Small intestine (tissue), 7 donors: ENCODE measurements around the gene INPP5K. TPM values are rescaled to one million over a fixed set of nuclear protein-coding genes. Genes with fewer than 3 reads are reported as not detected.

Source experiments
- DNase-seq, 2 donors: peaks; one replicate each; pipeline versions ENCODE4 v3.0.0 to v3.0.0-alpha.2; 2013
- FAIRE-seq: peaks from 2 replicates; lab custom pipeline; 2012; peaks lifted over from hg19 to GRCh38; lab: Jason Lieb, UNC
- H3K27ac ChIP-seq, 3 donors: one replicate each; pipeline ENCODE4 v1.5.1; 2013; ENCODE audit warnings: low read length in 2 of 3, mild to moderate bottlenecking in 2 of 3, control low read depth in 1 of 3, inconsistent platforms in 1 of 3, low read depth in 1 of 3, moderate library complexity in 1 of 3
- H3K27me3 ChIP-seq, 3 donors: one replicate each; pipeline ENCODE4 v1.6.1; 2013; ENCODE audit warnings: low read length in 3 of 3, inconsistent platforms in 1 of 3; ENCODE audit not compliant: control insufficient read depth in 3 of 3, insufficient read depth in 3 of 3
- H3K36me3 ChIP-seq, 3 donors: one replicate each; pipeline ENCODE4 v1.6.1; 2013; ENCODE audit warnings: low read length in 3 of 3, inconsistent platforms in 1 of 3, low read depth in 1 of 3, mild to moderate bottlenecking in 1 of 3, moderate library complexity in 1 of 3; ENCODE audit not compliant: control insufficient read depth in 3 of 3, insufficient read depth in 2 of 3
- H3K4me1 ChIP-seq, 3 donors: one replicate each; pipeline ENCODE4 v1.6.1; 2013; ENCODE audit warnings: low read length in 2 of 3, inconsistent platforms in 1 of 3, low read depth in 1 of 3, mild to moderate bottlenecking in 1 of 3, moderate library complexity in 1 of 3; ENCODE audit not compliant: control insufficient read depth in 3 of 3, insufficient read depth in 2 of 3
- H3K4me3 ChIP-seq, 3 donors: one replicate each; pipeline ENCODE4 v1.5.1; 2013; ENCODE audit warnings: low read length in 3 of 3, control low read depth in 1 of 3, inconsistent platforms in 1 of 3, low read depth in 1 of 3, mild to moderate bottlenecking in 1 of 3, moderate library complexity in 1 of 3
- H3K9me3 ChIP-seq, 2 donors: one replicate each; pipeline ENCODE4 v1.6.1; 2013; ENCODE audit warnings: low read depth in 1 of 2, low read length in 1 of 2; ENCODE audit not compliant: control insufficient read depth in 2 of 2, insufficient read depth in 1 of 2
- WGBS, 3 donors: extraction: QIAGEN DNeasy Blood & Tissue Kit; methylation state at CpG; one replicate each; pipeline ENCODE4 v1.1.7; 2013; 5-methylcytosine and 5-hydroxymethylcytosine counted together
- polyA plus RNA-seq, 4 donors: library from polyadenylated mRNA; stranded (reverse) in 3 of 4; unstranded in 1 of 4; fragments of 200-250 nt in 3 of 4; fragments of 120-200 nt in 1 of 4; gene quantifications; one replicate each; pipeline versions ENCODE4 v1.2.1 to v1.2.3, GENCODE V29; 2013
- donor health status: healthy with polysubstance abuse.
- donor health status: control.
- donor health status: control.
- donor health status: Bipolar disorder and iron deficiency.
- donor health status: healthy.

INPP5K gene
- polyA plus RNA-seq, 4 donors, result 17.0 to 28.1 (median 24.3) TPM

- peaks cover 0 to 55% (median 6%) of the 10 kb centered on the region in 3 donors for H3K36me3 ChIP-seq
- H3K4me3 ChIP-seq, result no peak overlapping the region
- H3K9me3 ChIP-seq, result no peaks in the 10 kb centered on the region
- peaks cover 0 to 12% (median 7%) of the 10 kb centered on the region in 3 donors for H3K4me1 ChIP-seq
- DNase-seq, result no peak
- no peak overlapping the region for H3K27ac ChIP-seq
- FAIRE-seq, result no peak
- WGBS, 3 donors, result 89 to 92% (median 91%) methylated on average over 13 of the region's 13 CpGs
- H3K27me3 ChIP-seq, result no peaks in the 10 kb centered on the region
Observed at GRCh38 chr17:1506649-1507267, 9.7 kb downstream of the INPP5K start.

DNA sequence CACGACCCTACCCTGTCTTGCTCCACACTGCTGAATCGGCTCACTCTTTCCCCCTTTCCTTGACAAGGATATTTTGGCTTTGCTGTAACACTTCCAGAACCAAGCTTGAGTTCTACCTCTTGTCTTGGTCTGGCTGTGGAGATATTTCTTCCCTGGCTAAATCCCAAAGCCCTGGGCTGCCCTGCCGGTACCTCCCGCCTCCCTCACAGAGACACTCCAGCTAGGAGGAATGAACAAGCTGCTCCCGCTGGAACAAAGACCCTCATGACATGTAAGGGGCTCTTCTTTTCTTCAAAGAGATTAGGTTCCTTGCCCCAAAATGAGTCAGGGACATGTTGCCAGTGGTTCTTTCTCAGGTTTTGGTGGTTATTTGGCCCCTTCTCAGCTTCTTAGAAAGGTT is 10.8 kb downstream of the INPP5K start:
- Histone ChIP-seq H3K27me3 (no peaks in the 10 kb centered on the region), H3K4me1 (peaks cover 0 to 7% (median 4%) of the 10 kb centered on the region in 3 donors), H3K9me3 (no peaks in the 10 kb centered on the region), H3K36me3 (peaks cover 2 to 49% (median 6%) of the 10 kb centered on the region in 3 donors), H3K4me3 (no peak overlapping the region), H3K27ac (no peak overlapping the region)
- WGBS, 3 donors, result 83 to 96% (median 95%) methylated on average over 5 of the region's 5 CpGs
- FAIRE-seq (no peak), DNase-seq (no peak)

DNA sequence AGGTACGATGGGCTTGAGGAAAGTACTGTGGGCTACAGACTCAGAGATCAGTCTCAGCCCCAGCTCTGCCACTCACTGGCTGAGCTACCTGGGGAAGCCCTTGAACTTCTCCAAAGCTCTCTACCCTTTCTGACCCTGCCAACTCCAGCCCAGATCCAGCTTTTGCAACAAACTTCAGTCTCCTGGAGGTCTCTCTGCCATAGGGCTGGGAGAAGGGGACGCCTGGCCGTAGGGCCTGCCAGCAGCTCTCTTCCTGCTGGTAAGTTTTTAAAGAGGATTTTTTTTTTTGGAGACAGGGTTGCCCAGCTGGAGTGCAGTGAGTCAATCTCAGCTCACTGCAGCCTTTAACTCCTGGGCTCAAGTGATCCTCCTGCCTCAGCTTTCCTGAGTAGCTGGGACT is 11.5 kb downstream of the INPP5K start:
- 90 to 97% (median 91%) methylated on average over 3 of the region's 3 CpGs for WGBS, 3 donors

DNA sequence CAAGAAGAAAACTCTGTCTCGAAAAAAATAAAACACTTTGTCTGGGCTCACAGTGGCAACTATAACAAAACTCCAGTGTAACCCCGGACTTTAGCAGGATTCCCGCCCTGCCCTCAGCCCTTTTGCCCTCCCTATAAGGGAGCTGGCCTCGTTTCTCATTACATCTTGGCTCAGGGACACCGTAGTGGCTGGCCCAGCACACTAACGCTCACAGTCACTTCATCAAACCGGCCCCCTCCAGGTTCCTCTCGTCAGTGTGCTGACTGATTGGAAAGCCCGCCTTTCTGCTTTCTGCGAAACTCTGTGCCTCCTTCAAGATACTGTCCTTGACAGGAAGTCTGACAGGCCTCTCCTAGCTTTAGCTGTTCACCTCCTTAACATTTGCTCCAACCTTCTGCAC is 12.7 kb downstream of the INPP5K start:
- Histone ChIP-seq H3K4me3 (no peak overlapping the region), H3K9me3 (no peaks in the 10 kb centered on the region), H3K4me1 (no peaks in the 10 kb centered on the region), H3K27me3 (no peaks in the 10 kb centered on the region), H3K36me3 (peaks cover 2 to 35% (median 6%) of the 10 kb centered on the region in 3 donors), H3K27ac (no peak overlapping the region)
- FAIRE-seq (no peak), DNase-seq (peak in 1 of 2 donors; percentile 24)
- WGBS, 3 donors, result 59 to 71% (median 62%) methylated on average over 9 to 10 of the region's 10 CpGs

More for the DNA sequence above, 11.5 kb downstream of the INPP5K start:
- FAIRE-seq (no peak), DNase-seq (no peak)
- Histone ChIP-seq H3K36me3 (peaks cover 2 to 44% (median 6%) of the 10 kb centered on the region in 3 donors), H3K27ac (no peak overlapping the region), H3K4me1 (peaks cover 0 to 7% (median 4%) of the 10 kb centered on the region in 3 donors), H3K27me3 (no peaks in the 10 kb centered on the region), H3K4me3 (no peak overlapping the region), H3K9me3 (no peaks in the 10 kb centered on the region)

GRCh38 chr17:1498869-1499268 is 17.5 kb downstream of the INPP5K start:
- Histone ChIP-seq H3K36me3 (peaks cover 2 to 44% (median 5%) of the 10 kb centered on the region in 3 donors), H3K27me3 (peaks cover 0 to under 1% (median 0%) of the 10 kb centered on the region in 3 donors), H3K4me1 (no peaks in the 10 kb centered on the region), H3K27ac (no peak overlapping the region), H3K9me3 (no peaks in the 10 kb centered on the region), H3K4me3 (no peak overlapping the region)
- 76 to 82% (median 80%) methylated on average over 9 of the region's 9 CpGs for WGBS, 3 donors
- FAIRE-seq, result no peak
- no peak for DNase-seq

DNA sequence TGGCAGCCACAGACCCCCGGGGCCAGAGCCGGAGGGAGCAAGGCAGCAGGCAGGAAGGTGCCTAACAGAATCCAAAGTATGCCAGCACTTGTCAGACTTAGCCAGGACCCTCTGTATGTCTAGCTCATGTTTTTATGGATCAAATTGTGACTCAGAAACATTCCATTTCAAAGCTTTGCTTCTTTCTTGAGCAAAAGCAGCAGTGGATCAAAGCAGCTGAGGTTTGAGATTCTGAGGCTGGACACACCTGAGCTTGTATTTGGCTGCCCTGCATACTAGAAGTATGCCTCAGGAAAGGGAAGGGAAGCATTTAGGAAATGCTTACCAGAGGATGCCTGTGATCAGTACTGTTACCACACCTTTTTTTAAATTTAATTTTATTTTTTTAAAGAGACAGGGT is 18.2 kb downstream of the INPP5K start:
- FAIRE-seq, result no peak
- peaks cover 0 to 7% (median 0%) of the 10 kb centered on the region in 3 donors for H3K27me3 ChIP-seq
- no peak overlapping the region for H3K4me3 ChIP-seq
- no peaks in the 10 kb centered on the region for H3K4me1 ChIP-seq
- 72 to 94% (median 88%) methylated on average over 2 of the region's 2 CpGs for WGBS, 3 donors
- peaks cover 2 to 44% (median 5%) of the 10 kb centered on the region in 3 donors for H3K36me3 ChIP-seq
- no peak for DNase-seq
- no peaks in the 10 kb centered on the region for H3K9me3 ChIP-seq
- no peak overlapping the region for H3K27ac ChIP-seq

- FAIRE-seq, result no peak
- Histone ChIP-seq H3K9me3 (no peaks in the 10 kb centered on the region), H3K4me1 (peaks cover 0 to 1% (median 0%) of the 10 kb centered on the region in 3 donors), H3K27ac (no peak overlapping the region), H3K36me3 (peaks cover 2 to 44% (median 5%) of the 10 kb centered on the region in 3 donors), H3K27me3 (peaks cover 0 to 9% (median 0%) of the 10 kb centered on the region in 3 donors), H3K4me3 (no peak overlapping the region)
- DNase-seq, result no peak
- WGBS, 3 donors, result 76 to 93% (median 89%) methylated on average over 15 of the region's 15 CpGs
Observed at GRCh38 chr17:1497831-1498230, 18.6 kb downstream of the INPP5K start.

GRCh38 chr17:1496869-1497268 is 19.5 kb downstream of the INPP5K start:
- no peak overlapping the region for H3K27ac ChIP-seq
- DNase-seq (no peak), FAIRE-seq (no peak)
- no peaks in the 10 kb centered on the region for H3K9me3 ChIP-seq
- no peak overlapping the region for H3K4me3 ChIP-seq
- peaks cover 2 to 44% (median 5%) of the 10 kb centered on the region in 3 donors for H3K36me3 ChIP-seq
- 91 to 95% (median 95%) methylated on average over 14 of the region's 14 CpGs for WGBS, 3 donors
- H3K4me1 ChIP-seq, result peaks cover 0 to 10% (median 3%) of the 10 kb centered on the region in 3 donors
- H3K27me3 ChIP-seq, result peaks cover 0 to 19% (median 0%) of the 10 kb centered on the region in 3 donors
